SK-N-MC (cell line): ENCODE measurements around the gene IFI27L2.

Experiments
- EZH2 ChIP-seq: fragments of 200-600 bp; sonication (generic); IDR thresholded peaks from one replicate; pipeline ENCODE4 v1.6.1; 2017; ENCODE audit warnings: antibody characterized with exemption
- FOXP2 ChIP-seq: optimal IDR thresholded peaks from 2 replicates; pipeline ENCODE3; 2011; ENCODE audit warnings: mild to moderate bottlenecking, moderate library complexity; ENCODE audit not compliant: insufficient read depth; ENCODE audit errors: extremely low read length, control extremely low read depth
- POLR2AphosphoS5 ChIP-seq: IDR thresholded peaks from 2 replicates; pipeline ENCODE4 v1.6.1; 2012; ENCODE audit warnings: mild to moderate bottlenecking, low read depth, low read length, borderline replicate concordance

GRCh38 chr14:94109915-94110250, 19.5 kb downstream of the IFI27L2 start:
- no peak for TF ChIP-seq POLR2AphosphoS5
- no peak for TF ChIP-seq EZH2
- TF ChIP-seq FOXP2 = no peak
